H1 (cell line): ENCODE data around the gene AVPR2. TPM values are rescaled to one million over a fixed set of nuclear protein-coding genes. Genes with fewer than 3 reads are reported as not detected.

Experiments
- ATF2 ChIP-seq: IDR thresholded peaks from 2 replicates; pipeline ENCODE4 v1.6.1; 2012; ENCODE audit warnings: low read length, inconsistent platforms
- CBX5 ChIP-seq: fragments of 300-800, 300-1000 bp; sonication (generic); IDR thresholded peaks from 2 replicates; pipeline ENCODE4 v1.7.1; 2016; ENCODE audit warnings: antibody characterized with exemption, low read length, low read depth
- CBX8 ChIP-seq: fragments of 300-800, 300-1000 bp; sonication (generic); IDR thresholded peaks from 2 replicates; pipeline ENCODE4 v1.7.1; 2016; ENCODE audit warnings: low read depth, low read length, borderline replicate concordance
- POLR2A ChIP-seq, 2 experiments: IDR thresholded peaks; 1 replicate in 1 of 2; 2 replicates in 1 of 2; pipeline ENCODE4 v1.6.1; 2011; ENCODE audit warnings: low read depth in 2 of 2, low read length in 2 of 2, mild to moderate bottlenecking in 2 of 2; ENCODE audit errors: control extremely low read depth in 1 of 2
- SIX5 ChIP-seq: IDR thresholded peaks from 2 replicates; pipeline ENCODE4 v1.6.1; 2011; ENCODE audit warnings: mild to moderate bottlenecking, low read depth, low read length
- SP2 ChIP-seq: IDR thresholded peaks from 2 replicates; pipeline ENCODE4 v1.6.1; 2012; ENCODE audit warnings: mild to moderate bottlenecking, low read length, inconsistent platforms
- SUZ12 ChIP-seq: fragments of 200-600 bp; sonication (generic); IDR thresholded peaks from 2 replicates; pipeline ENCODE4 v1.6.1; 2012; ENCODE audit warnings: mild to moderate bottlenecking, inconsistent platforms, low read length, moderate library complexity, mixed read lengths
- polyA plus RNA-seq, 7 experiments: library from polyadenylated mRNA; depleted of rRNA in 3 of 7; stranded (reverse) in 5 of 7; unstranded in 2 of 7; fragments of >200 nt in 5 of 7; fragments of 200-250 nt in 2 of 7; gene quantifications; 1 replicate in 5 of 7; 2 replicates in 1 of 7; 4 replicates in 1 of 7; pipeline versions ENCODE4 v1.2.1 to v1.2.3, GENCODE V29; 2011 to 2013; ENCODE audit warnings: missing spikeins in 2 of 7, mixed read lengths in 2 of 7
- total RNA-seq: library from RNA; stranded (reverse); fragmentation: NEBNext Ultra II Directional; extraction: Animal tissue kit (Norgen Biotek cat#: 25700); gene quantifications from 2 replicates; pipeline ENCODE4 v1.2.1, GENCODE V29; 2021

Gene AVPR2
- total and polyA plus RNA-seq, 2 of the 8 experiments (the other 6 are each of a cell fraction or from before 2014, with no cell fraction given) = 0.09 TPM; not detected in 1

DNA sequence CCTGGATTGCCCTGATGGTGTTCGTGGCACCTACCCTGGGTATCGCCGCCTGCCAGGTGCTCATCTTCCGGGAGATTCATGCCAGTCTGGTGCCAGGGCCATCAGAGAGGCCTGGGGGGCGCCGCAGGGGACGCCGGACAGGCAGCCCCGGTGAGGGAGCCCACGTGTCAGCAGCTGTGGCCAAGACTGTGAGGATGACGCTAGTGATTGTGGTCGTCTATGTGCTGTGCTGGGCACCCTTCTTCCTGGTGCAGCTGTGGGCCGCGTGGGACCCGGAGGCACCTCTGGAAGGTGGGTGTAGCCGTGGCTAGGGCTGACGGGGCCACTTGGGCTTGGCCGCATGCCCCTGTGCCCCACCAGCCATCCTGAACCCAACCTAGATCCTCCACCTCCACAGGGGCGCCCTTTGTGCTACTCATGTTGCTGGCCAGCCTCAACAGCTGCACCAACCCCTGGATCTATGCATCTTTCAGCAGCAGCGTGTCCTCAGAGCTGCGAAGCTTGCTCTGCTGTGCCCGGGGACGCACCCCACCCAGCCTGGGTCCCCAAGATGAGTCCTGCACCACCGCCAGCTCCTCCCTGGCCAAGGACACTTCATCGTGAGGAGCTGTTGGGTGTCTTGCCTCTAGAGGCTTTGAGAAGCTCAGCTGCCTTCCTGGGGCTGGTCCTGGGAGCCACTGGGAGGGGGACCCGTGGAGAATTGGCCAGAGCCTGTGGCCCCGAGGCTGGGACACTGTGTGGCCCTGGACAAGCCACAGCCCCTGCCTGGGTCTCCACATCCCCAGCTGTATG lies 1.8 kb downstream of the AVPR2 start (continued):
- TF ChIP-seq ATF2 (no peak), SIX5 (no peak), SUZ12 (no peak), CBX5 (no peak), SP2 (no peak), POLR2A (IDR thresholded peaks at IDR 0.05; ENCODE audit: control extremely low read depth in 1 of 2, low read depth in 2 of 2, low read length in 2 of 2) (no peak), CBX8 (no peak)
- TF ChIP-seq, all 59 proteins: peak for 0
